Liver (tissue), 9 donors: Measurements from ENCODE around the gene BFSP1. TPM values are rescaled to one million over a fixed set of nuclear protein-coding genes. Genes with fewer than 3 reads are reported as not detected.

Experiments used
- DNase-seq: peaks from one replicate; pipeline ENCODE4 v3.0.0-alpha.2; 2017; ENCODE audit warnings: low spot score
- H3K27ac ChIP-seq, 2 donors: one replicate each; pipeline ENCODE4 v1.7.0; 2013; ENCODE audit warnings: inconsistent platforms in 2 of 2, low read length in 2 of 2, control low read depth in 1 of 2, low read depth in 1 of 2, mild to moderate bottlenecking in 1 of 2
- H3K27me3 ChIP-seq, 4 donors: one replicate each; pipeline versions ENCODE4 v1.6.1 to v1.7.0; 2013; ENCODE audit warnings: low read length in 3 of 4, inconsistent platforms in 1 of 4, mild to moderate bottlenecking in 1 of 4, moderate library complexity in 1 of 4; ENCODE audit not compliant: control insufficient read depth in 4 of 4, insufficient read depth in 4 of 4
- H3K36me3 ChIP-seq, 4 donors: one replicate each; pipeline versions ENCODE4 v1.6.1 to v1.7.0; 2013; ENCODE audit warnings: low read length in 3 of 4, mild to moderate bottlenecking in 3 of 4, low read depth in 1 of 4, moderate library complexity in 1 of 4; ENCODE audit not compliant: control insufficient read depth in 4 of 4, insufficient read depth in 3 of 4
- H3K4me1 ChIP-seq, 4 donors: one replicate each; pipeline versions ENCODE4 v1.6.1 to v1.7.0; 2013; ENCODE audit warnings: low read length in 3 of 4, mild to moderate bottlenecking in 3 of 4, moderate library complexity in 1 of 4; ENCODE audit not compliant: control insufficient read depth in 4 of 4, insufficient read depth in 4 of 4
- H3K4me3 ChIP-seq, 3 donors: one replicate each; pipeline versions ENCODE4 v1.6.1 to v1.7.0; 2013; ENCODE audit warnings: low read length in 3 of 3, control low read depth in 1 of 3, low read depth in 1 of 3, mild to moderate bottlenecking in 1 of 3
- H3K9ac ChIP-seq, 2 donors: one replicate each; pipeline ENCODE4 v1.7.0; 2013; ENCODE audit warnings: low read length in 2 of 2, mild to moderate bottlenecking in 2 of 2, moderate library complexity in 2 of 2, control low read depth in 1 of 2, low read depth in 1 of 2
- H3K9me3 ChIP-seq, 4 donors: one replicate each; pipeline versions ENCODE4 v1.6.1 to v1.7.0; 2013; ENCODE audit warnings: low read length in 3 of 4; ENCODE audit not compliant: control insufficient read depth in 4 of 4
- ATF3 ChIP-seq: IDR thresholded peaks from 2 replicates; pipeline ENCODE4 v1.6.1; 2016; ENCODE audit warnings: antibody characterized with exemption
- CTCF ChIP-seq: fragments of 150-350 bp; IDR thresholded peaks from 2 replicates; pipeline ENCODE4 v1.5.1; 2017; ENCODE audit warnings: improper control_type of control experiment, low read depth, low read length; ENCODE audit not compliant: missing input control
- EGR1 ChIP-seq, 2 donors: IDR thresholded peaks; 2 replicates each; pipeline ENCODE4 v1.6.1; 2016 to 2018; ENCODE audit warnings: antibody characterized with exemption in 2 of 2, low read depth in 2 of 2
- FOXA2 ChIP-seq: IDR thresholded peaks from 2 replicates; pipeline ENCODE4 v1.6.1; 2016; ENCODE audit warnings: antibody characterized with exemption
- GABPA ChIP-seq, 2 donors: IDR thresholded peaks in 1 of 2; conservative IDR thresholded peaks in 1 of 2; 2 replicates each; pipeline ENCODE4 v1.6.1; 2016; ENCODE audit warnings: antibody characterized with exemption in 2 of 2, mild to moderate bottlenecking in 1 of 2, moderate library complexity in 1 of 2
- HNF4G ChIP-seq: IDR thresholded peaks from 2 replicates; pipeline ENCODE4 v1.6.1; 2016; ENCODE audit warnings: antibody characterized with exemption
- JUND ChIP-seq, 2 donors: IDR thresholded peaks; 2 replicates each; pipeline ENCODE4 v1.6.1; 2016; ENCODE audit warnings: antibody characterized with exemption in 2 of 2
- NR2F2 ChIP-seq: IDR thresholded peaks from 2 replicates; pipeline ENCODE4 v1.6.1; 2016; ENCODE audit warnings: antibody characterized with exemption
- REST ChIP-seq: IDR thresholded peaks from 2 replicates; pipeline ENCODE4 v1.6.1; 2016; ENCODE audit warnings: antibody characterized with exemption, mild to moderate bottlenecking
- SP1 ChIP-seq: IDR thresholded peaks from 2 replicates; pipeline ENCODE4 v1.6.1; 2018; ENCODE audit warnings: antibody characterized with exemption, mild to moderate bottlenecking
- TAF1 ChIP-seq: conservative IDR thresholded peaks from 2 replicates; pipeline ENCODE4 v1.6.1; 2016; ENCODE audit warnings: antibody characterized with exemption, mild to moderate bottlenecking
- YY1 ChIP-seq: IDR thresholded peaks from 2 replicates; pipeline ENCODE4 v1.6.1; 2016; ENCODE audit warnings: antibody characterized with exemption, mild to moderate bottlenecking
- WGBS: extraction: QIAGEN DNeasy Blood & Tissue Kit; methylation state at CpG from one replicate; pipeline ENCODE4 v1.1.7; 2013; 5-methylcytosine and 5-hydroxymethylcytosine counted together
- polyA plus RNA-seq, 2 donors: library from polyadenylated mRNA; stranded (reverse) in 1 of 2; unstranded in 1 of 2; fragments of 200-250 nt in 1 of 2; fragments of >200 nt in 1 of 2; fragmentation: Nextera tagmentation in 1 of 2; extraction: Ambion mirVana in 1 of 2; gene quantifications; one replicate each; pipeline versions ENCODE4 v1.2.1 to v1.2.3, GENCODE V29; 2013 to 2015
- total RNA-seq, 2 donors: library from RNA; depleted of rRNA; stranded (reverse); fragments of >200 nt; gene quantifications; one replicate each; pipeline ENCODE4 v1.2.3, GENCODE V29; 2014
- donor health status: healthy.
- donor health status: healthy.
- donor health status: healthy.
- donor health status: healthy.
- donor health status: healthy.

Gene BFSP1
- total and polyA plus RNA-seq, 4 donors: 0.14 to 0.28 (median 0.21) TPM

DNA sequence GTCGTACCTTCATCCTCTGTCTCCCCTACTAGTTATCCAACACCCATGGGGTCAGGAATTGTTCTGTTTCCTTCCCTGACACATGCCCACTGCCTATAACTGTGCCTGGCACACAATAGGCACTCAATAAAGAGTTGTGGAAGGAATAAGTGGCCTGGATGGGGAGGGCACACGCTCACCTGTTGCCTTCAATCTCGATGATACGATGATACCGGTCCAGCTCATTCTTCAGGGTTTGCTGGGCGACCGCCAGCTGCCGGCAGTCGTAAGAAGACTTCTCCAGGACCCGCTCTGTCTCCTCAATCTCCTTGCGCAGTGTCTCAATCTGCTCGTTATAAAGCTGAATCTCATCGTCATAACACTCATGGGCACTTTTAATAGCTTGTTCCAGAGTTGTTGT lies 32.5 kb downstream of the BFSP1 start:
- Histone ChIP-seq H3K9me3 (no peaks in the 10 kb centered on the region), H3K27ac (no peak overlapping the region), H3K4me3 (no peak overlapping the region), H3K9ac (no peak overlapping the region), H3K36me3 (no peaks in the 10 kb centered on the region), H3K4me1 (no peaks in the 10 kb centered on the region), H3K27me3 (no peaks in the 10 kb centered on the region)
- 94% methylated on average over 13 of the region's 13 CpGs for WGBS
- TF ChIP-seq HNF4G (no peak), ATF3 (no peak), TAF1 (no peak), SP1 (no peak), YY1 (no peak), REST (no peak), FOXA2 (no peak)
- no peak for DNase-seq

DNA sequence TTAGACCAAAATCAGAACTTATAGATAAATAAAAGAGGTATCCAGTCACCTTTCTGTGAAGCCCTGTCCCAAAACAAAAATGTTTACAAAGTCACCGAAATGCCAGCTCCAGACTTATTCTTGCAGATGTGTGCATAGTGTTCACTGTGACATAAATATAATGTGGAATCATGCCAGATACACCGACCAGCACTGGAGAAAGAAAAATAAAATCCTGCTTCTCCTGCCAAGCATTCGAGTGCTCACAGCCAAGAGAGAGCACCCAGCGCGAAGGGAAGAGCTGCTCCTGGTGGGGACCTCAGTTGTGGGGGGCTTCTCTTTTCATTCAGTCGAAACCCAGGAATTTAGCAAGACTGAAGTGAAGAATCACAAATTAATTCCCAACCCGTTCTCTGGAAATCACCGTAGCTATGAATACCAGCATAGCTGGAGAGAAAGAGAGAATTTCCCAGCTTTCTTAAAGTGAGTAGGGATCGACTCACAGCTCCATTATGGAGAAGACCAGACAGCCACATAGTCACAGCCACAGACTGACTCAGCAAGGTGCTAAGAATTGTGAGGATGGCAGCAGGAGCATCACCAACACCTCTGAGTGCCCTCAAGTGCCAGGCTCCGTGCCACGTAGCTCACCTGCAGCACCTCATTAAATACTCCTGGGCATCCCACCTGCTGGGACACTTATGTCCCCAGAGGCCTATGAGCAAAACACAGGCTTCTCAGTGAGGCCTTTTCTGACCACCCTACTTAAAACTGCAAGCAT lies 33.2 kb downstream of the BFSP1 start:
- Histone ChIP-seq H3K4me1 (no peaks in the 10 kb centered on the region), H3K9ac (no peak overlapping the region), H3K36me3 (no peaks in the 10 kb centered on the region), H3K27me3 (no peaks in the 10 kb centered on the region), H3K9me3 (no peaks in the 10 kb centered on the region), H3K4me3 (no peak overlapping the region), H3K27ac (no peak overlapping the region)
- TF ChIP-seq SP1: no peak
- no peak for TF ChIP-seq ATF3
- 65% methylated on average over 11 of the region's 11 CpGs for WGBS
- no peak for DNase-seq

GRCh38 chr20:17495826-17496225 lies 35.4 kb downstream of the BFSP1 start:
- no peak overlapping the region for H3K9ac ChIP-seq
- DNase-seq: no peak
- no peak for TF ChIP-seq SP1

GRCh38 chr20:17494201-17494600 lies 37.0 kb downstream of the BFSP1 start:
- TF ChIP-seq GABPA (IDR thresholded peaks at IDR 0.05 in 1 of 2, conservative IDR thresholded peaks at IDR 0.05 in 1 of 2) (no peak), EGR1 (IDR thresholded peaks at IDR 0.05; ENCODE audit: low read depth in 2 of 2) (no peak), HNF4G (no peak), FOXA2 (no peak), NR2F2 (no peak), JUND (IDR thresholded peaks at IDR 0.05) (no peak), CTCF (no peak)
- Histone ChIP-seq H3K36me3 (no peaks in the 10 kb centered on the region), H3K27ac (no peak overlapping the region), H3K9ac (no peak overlapping the region), H3K27me3 (no peaks in the 10 kb centered on the region), H3K4me3 (no peak overlapping the region), H3K4me1 (no peaks in the 10 kb centered on the region), H3K9me3 (no peaks in the 10 kb centered on the region)
- whole genome bisulfite sequencing: 96% methylated on average over 7 of the region's 7 CpGs
- DNase-seq: no peak

More at GRCh38 chr20:17495826-17496225, 35.4 kb downstream of the BFSP1 start:
- no peak overlapping the region for H3K4me3 ChIP-seq
- no peaks in the 10 kb centered on the region for H3K4me1 ChIP-seq
- H3K27me3 ChIP-seq: no peaks in the 10 kb centered on the region
- no peaks in the 10 kb centered on the region for H3K9me3 ChIP-seq
- H3K36me3 ChIP-seq: no peaks in the 10 kb centered on the region
- H3K27ac ChIP-seq: no peak overlapping the region
- WGBS: 92% methylated on average over 9 of the region's 9 CpGs
